Right lobe of liver (tissue), 6 donors: ENCODE data around the gene FUBP3. TPM values are rescaled to one million over a fixed set of nuclear protein-coding genes. Genes with fewer than 3 reads are reported as not detected.
A peak's percentile ranks its signal among the peaks of the same experiment; 100 is the strongest.

ENCODE experiments used
- ATAC-seq, 4 donors: fragments of 200-7000 bp; cut with Tn5 transposase; one replicate each; pipeline ENCODE4 v1.9.1; 2020; ENCODE audit warnings: mild to moderate bottlenecking in 4 of 4, moderate library complexity in 4 of 4
- DNase-seq, 3 donors: peaks; one replicate each; pipeline ENCODE4 v3.0.0-alpha.2; 2020
- H3K27ac ChIP-seq, 3 donors: fragments of 200-600 bp; one replicate each; pipeline ENCODE4 v1.8.0; 2022
- H3K27me3 ChIP-seq, 2 donors: fragments of 200-600 bp; one replicate each; pipeline ENCODE4 v1.8.0; 2022
- H3K36me3 ChIP-seq, 4 donors: fragments of 200-600 bp; sonication (generic) in 1 of 4; one replicate each; pipeline versions ENCODE4 v1.5.1 to v1.8.0; 2017 to 2022; ENCODE audit warnings: control low read depth in 1 of 4
- H3K4me1 ChIP-seq, 4 donors: fragments of 200-600 bp; sonication (generic) in 1 of 4; one replicate each; pipeline versions ENCODE4 v1.5.1 to v1.8.0; 2017 to 2022; ENCODE audit warnings: control low read depth in 1 of 4
- H3K4me3 ChIP-seq, 3 donors: fragments of 200-600 bp; one replicate each; pipeline ENCODE4 v1.8.0; 2022
- H3K9me3 ChIP-seq, 4 donors: fragments of 200-600 bp; sonication (generic) in 1 of 4; one replicate each; pipeline versions ENCODE4 v1.5.1 to v1.8.0; 2017 to 2022; ENCODE audit warnings: control low read depth in 1 of 4
- POLR2A ChIP-seq: fragments of 450-650 bp; IDR thresholded peaks from one replicate; pipeline ENCODE4 v1.6.1; 2017; ENCODE audit warnings: antibody characterized with exemption, mild to moderate bottlenecking
- WGBS: methylation state at CpG from one replicate; pipeline ENCODE4 v1.1.6; 2018; ENCODE audit warnings: low coverage, low lambda C conversion rate; ENCODE audit not compliant: insufficient coverage; ENCODE audit errors: missing lambda C conversion rate; 5-methylcytosine and 5-hydroxymethylcytosine counted together
- intact Hi-C, 2 donors: fragments of 100-400 bp; cut with DNase I; formaldehyde crosslinking; loops; one replicate each; pipeline versions ENCODE4 v1.11.2 to v1.14.1; 2022
- total RNA-seq, 6 experiments: library from RNA; depleted of rRNA in 2 of 6; stranded (reverse); fragments of >200 nt in 2 of 6; fragmentation: NEBNext Ultra II Directional in 3 of 6; extraction: Animal tissue kit (Norgen Biotek cat#: 25700) in 3 of 6; gene quantifications; one replicate each; pipeline versions ENCODE4 v1.1.0 to v1.2.4, GENCODE V29; 2016 to 2023
- TF ChIP-seq, protein P1 (sequence below), 4 donors: fragments of 200-600 bp in 3 of 4; fragments of 450-650 bp in 1 of 4; IDR thresholded peaks; one replicate each; pipeline versions ENCODE4 v1.5.1 to v1.8.0; 2016 to 2022; ENCODE audit warnings: antibody characterized with exemption in 4 of 4, mild to moderate bottlenecking in 2 of 4
- donor health status: DM: no; HTN: yes; CAD: no.
- donor health status: DM: no; HTN: no; CAD: no.
- donor health status: DM: no; HTN: no; CAD: no.
- donor health status: DM: no; HTN: yes; CAD: no.
- donor health status: DM: no; HTN: yes; CAD: no.

The FUBP3 gene
- total RNA-seq, 6 experiments from 2014 or later: 21.3 to 35.7 (median 25.2) TPM

DNA sequence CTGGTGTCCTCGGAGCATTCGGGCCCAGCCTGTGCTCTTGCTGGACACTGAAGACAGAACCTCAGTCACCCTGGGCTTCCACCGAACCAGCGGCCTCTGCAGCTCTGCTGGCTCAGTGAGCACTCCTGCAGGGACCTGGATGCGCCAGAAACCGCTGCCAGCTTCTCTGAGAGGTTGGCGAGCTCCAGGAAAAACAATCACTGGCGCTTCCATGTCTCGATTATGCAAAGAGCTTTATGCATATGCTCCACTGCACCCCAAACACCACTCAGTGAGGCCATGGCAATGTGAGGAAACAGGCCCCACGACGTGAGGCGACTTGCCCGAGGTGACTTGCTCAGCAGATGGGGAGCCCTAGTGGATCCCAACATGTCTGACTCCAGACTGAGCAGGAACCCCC, 96.0 kb downstream of the FUBP3 start:
- no peak overlapping the region for H3K27ac ChIP-seq
- no peaks in the 10 kb centered on the region for H3K27me3 ChIP-seq
- H3K9me3 ChIP-seq: no peaks in the 10 kb centered on the region
- no peaks in the 10 kb centered on the region for H3K4me1 ChIP-seq
- no peak overlapping the region for H3K4me3 ChIP-seq
- intact Hi-C loops: loop anchor here in 1 of 2 donors (5.0 kb wide), 1 partner anchor 203 kb away; no protein-coding TSS in a partner anchor
- no peak for ATAC-seq
- DNase-seq: no peak
- no peaks in the 10 kb centered on the region for H3K36me3 ChIP-seq
- no peak for TF ChIP-seq POLR2A
- TF ChIP-seq, protein P1, sequence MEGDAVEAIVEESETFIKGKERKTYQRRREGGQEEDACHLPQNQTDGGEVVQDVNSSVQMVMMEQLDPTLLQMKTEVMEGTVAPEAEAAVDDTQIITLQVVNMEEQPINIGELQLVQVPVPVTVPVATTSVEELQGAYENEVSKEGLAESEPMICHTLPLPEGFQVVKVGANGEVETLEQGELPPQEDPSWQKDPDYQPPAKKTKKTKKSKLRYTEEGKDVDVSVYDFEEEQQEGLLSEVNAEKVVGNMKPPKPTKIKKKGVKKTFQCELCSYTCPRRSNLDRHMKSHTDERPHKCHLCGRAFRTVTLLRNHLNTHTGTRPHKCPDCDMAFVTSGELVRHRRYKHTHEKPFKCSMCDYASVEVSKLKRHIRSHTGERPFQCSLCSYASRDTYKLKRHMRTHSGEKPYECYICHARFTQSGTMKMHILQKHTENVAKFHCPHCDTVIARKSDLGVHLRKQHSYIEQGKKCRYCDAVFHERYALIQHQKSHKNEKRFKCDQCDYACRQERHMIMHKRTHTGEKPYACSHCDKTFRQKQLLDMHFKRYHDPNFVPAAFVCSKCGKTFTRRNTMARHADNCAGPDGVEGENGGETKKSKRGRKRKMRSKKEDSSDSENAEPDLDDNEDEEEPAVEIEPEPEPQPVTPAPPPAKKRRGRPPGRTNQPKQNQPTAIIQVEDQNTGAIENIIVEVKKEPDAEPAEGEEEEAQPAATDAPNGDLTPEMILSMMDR (IDR thresholded peaks at IDR 0.05): no peak
- 60% methylated on average over 1 of the region's 13 CpGs for WGBS

DNA sequence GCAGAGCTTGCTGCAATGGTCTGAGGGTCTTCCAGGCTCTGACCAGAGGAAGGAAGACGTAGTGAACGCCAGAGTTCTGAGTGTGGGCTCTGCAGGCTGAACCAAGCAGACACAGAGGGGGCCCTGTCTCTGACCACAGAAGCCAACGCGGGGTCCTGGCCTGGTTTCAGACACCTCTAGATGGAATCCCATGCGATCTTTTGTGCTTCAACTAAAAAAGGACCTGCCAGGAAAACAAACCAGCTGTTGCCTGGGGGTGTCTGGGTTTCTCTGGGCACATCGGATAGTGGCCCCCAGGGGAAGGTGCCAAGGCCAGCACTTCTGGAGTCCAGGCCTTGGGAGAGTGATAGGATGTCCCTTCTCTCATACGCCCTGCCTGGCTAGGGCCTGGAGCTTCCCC, 97.9 kb downstream of the FUBP3 start:
- intact Hi-C loops: loop anchor here in 1 of 2 donors (5.0 kb wide), 1 partner anchor 205 kb away; no protein-coding TSS in a partner anchor
- Histone ChIP-seq H3K27me3 (no peaks in the 10 kb centered on the region), H3K9me3 (no peaks in the 10 kb centered on the region), H3K27ac (no peak overlapping the region), H3K4me3 (no peak overlapping the region), H3K36me3 (no peaks in the 10 kb centered on the region), H3K4me1 (peaks cover 0 to 10% (median 0%) of the 10 kb centered on the region in 4 donors)
- no CpG with 5 or more reads among the region's 7 CpGs for WGBS
- TF ChIP-seq, protein P1 (IDR thresholded peaks at IDR 0.05): no peak
- TF ChIP-seq POLR2A: no peak
- ATAC-seq (no peak), DNase-seq (no peak)

DNA sequence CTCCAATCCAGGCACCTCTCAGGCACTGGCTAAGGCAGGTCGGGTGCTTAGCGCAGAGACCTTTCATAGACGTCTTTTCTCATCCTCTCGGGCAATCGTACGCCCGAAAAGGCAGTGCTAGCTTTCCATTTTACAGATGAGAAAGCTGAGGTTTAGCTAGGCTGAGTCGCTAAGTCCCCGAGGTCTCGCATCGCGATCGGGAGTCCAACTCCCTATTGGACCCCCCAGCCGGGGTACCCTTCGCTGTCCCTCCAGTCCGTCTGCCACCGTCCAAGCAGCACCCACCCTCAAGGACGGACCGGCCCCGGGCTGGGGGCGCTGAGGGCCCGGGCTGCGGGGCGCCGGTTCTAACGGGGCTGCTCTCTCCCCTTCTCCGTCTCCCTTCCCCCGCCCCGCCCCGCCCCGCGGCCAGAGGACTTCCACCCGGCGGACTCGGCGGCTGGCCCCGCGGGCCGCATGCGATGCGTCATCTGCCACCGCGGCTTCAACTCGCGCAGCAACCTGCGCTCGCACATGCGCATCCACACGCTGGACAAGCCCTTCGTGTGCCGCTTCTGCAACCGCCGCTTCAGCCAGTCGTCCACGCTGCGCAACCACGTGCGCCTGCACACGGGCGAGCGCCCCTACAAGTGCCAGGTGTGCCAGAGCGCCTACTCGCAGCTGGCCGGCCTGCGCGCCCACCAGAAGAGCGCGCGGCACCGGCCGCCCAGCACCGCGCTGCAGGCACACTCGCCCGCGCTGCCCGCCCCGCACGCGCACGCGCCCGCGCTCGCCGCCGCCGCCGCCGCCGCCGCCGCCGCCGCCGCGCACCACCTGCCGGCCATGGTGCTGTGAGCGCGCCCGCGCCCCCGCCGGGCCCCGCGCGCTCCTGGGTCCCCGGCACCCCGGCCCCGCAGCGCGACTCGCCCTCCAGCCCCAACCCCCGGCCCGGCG, 101.7 kb downstream of the FUBP3 start:
- WGBS: 14% methylated on average over 21 of the region's 116 CpGs
- intact Hi-C loops: loop anchor here in 1 of 2 donors (5.0 kb wide), 1 partner anchor 219 kb away; no protein-coding TSS in a partner anchor
- peak; percentile 71 to 81 (median 76) for ATAC-seq
- H3K36me3 ChIP-seq: no peaks in the 10 kb centered on the region
- peak; percentile 90 to 91 (median 91) for DNase-seq
- no peaks in the 10 kb centered on the region for H3K27me3 ChIP-seq
- H3K9me3 ChIP-seq: no peaks in the 10 kb centered on the region
- H3K4me3 ChIP-seq: peak overlapping the region; percentile 57 to 59 (median 58)
- TF ChIP-seq, protein P1 (IDR thresholded peaks at IDR 0.05): no peak
- TF ChIP-seq POLR2A: peak; percentile 31
- peaks cover 0 to 24% (median 0%) of the 10 kb centered on the region in 4 donors for H3K4me1 ChIP-seq
- H3K27ac ChIP-seq: peak overlapping the region in 1 of 3 donors; percentile 57

DNA sequence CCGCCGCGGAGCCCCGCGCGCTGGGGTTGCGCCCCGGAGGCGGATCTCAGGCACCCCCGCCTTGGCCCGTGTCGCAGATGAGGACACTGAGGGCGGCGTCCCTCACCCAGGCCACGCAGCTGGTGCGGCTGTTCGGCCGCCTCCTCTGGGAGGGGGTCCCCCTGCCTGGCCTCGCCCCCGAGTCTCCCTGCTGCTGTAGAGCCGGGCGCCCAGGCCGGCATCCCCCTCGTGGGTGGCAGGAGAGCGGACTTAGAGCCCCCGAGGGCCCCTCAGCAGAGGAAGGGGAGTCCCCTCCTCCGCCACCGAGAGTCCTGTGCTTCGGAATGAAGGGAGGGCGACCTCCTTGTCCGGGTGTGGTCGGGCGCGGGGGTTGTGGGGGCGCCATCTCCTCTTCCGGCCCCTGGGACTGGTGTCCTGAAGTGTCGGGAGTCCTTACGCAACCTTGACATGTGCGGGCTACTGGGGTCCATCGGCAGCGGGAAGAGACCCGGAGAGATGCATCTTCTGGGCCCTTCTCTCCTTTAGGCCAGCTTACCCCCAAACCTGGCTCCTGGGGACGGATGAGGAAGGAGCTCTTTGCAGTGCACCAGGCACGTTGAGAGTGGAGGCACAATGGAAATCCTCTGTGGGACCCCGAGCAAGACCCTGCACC, 102.5 kb downstream of the FUBP3 start:
- no peak for TF ChIP-seq POLR2A
- TF ChIP-seq, protein P1 (IDR thresholded peaks at IDR 0.05): no peak
- H3K27ac ChIP-seq: peak overlapping the region in 1 of 3 donors; percentile 54
- 0% methylated on average over 5 of the region's 45 CpGs for WGBS

More for the DNA sequence above, 102.5 kb downstream of the FUBP3 start:
- H3K27me3 ChIP-seq: no peaks in the 10 kb centered on the region
- no peaks in the 10 kb centered on the region for H3K36me3 ChIP-seq
- DNase-seq (peak in 1 of 3 donors; percentile 54), ATAC-seq (peak; percentile 9 to 22 (median 12))
- intact Hi-C loops: loop anchor here (2.0 to 5.0 kb wide), 2 partner anchors 220 to 221 kb away; no protein-coding TSS in a partner anchor
- H3K4me3 ChIP-seq: peak overlapping the region; percentile 57 to 59 (median 58)
- no peaks in the 10 kb centered on the region for H3K9me3 ChIP-seq
- peaks cover 0 to 24% (median 0%) of the 10 kb centered on the region in 4 donors for H3K4me1 ChIP-seq
